ENCODE measurements around the gene CMC2. TPM values are rescaled to one million over a fixed set of nuclear protein-coding genes. Genes with fewer than 3 reads are reported as not detected.

CMC2 gene
- total and polyA plus RNA-seq, 2 of the 13 experiments (the other 11 are each of a cell fraction or from before 2014, with no cell fraction given) = 116 to 129 TPM

GRCh38 chr16:80974649-80975376, 31.9 kb downstream of the CMC2 start (continued):
- TF ChIP-seq ZBTB39 (CRISPR knock-in tag; IDR thresholded peaks at IDR 0.05) = no peak

- no peaks in the 10 kb centered on the region for H3K27me3 ChIP-seq (ENCODE audit: control insufficient read depth in 1 of 2, insufficient read depth in 2 of 2, low read length in 2 of 2)
- ChIA-PET CTCF (ENCODE audit: low intra/inter-chr PET ratio, low total read pairs) (interaction anchor here (1.6 kb wide), 1 partner anchor 61 kb away, joined by 12 read pairs; the partner anchor contains the start of gene ATMIN), POLR2A (no interaction called here)
- BruUV-seq (replicated peaks) = no TSS peak
- DNase-seq (ENCODE audit: low spot score) (no peak), FAIRE-seq (no peak), ATAC-seq (no peak)
- H3K4me2 ChIP-seq (ENCODE audit: low read depth, low read length) = no peak overlapping the region
- H3K27ac ChIP-seq (ENCODE audit: extremely low read length, insufficient read depth, low read length) = no peak overlapping the region
- no peak overlapping the region for H2AFZ ChIP-seq (ENCODE audit: low read length)
- peaks cover 6% of the 10 kb centered on the region; the same call in 1 of the 2 replicates for H3K4me1 ChIP-seq (ENCODE audit: insufficient read depth, low read length)
- 94% methylated on average over 3 of the region's 4 CpGs for WGBS (ENCODE audit: low lambda C conversion rate)
- TF ChIP-seq RXRA (CRISPR knock-in tag; IDR thresholded peaks at IDR 0.05) (no peak), RFX5 (IDR thresholded peaks at IDR 0.05; ENCODE audit: low read depth, low read length) (no peak), GPBP1L1 (CRISPR knock-in tag; IDR thresholded peaks at IDR 0.05) (no peak), PAXIP1 (CRISPR knock-in tag; conservative IDR thresholded peaks at IDR 0.05) (no peak), RARA (CRISPR knock-in tag; IDR thresholded peaks at IDR 0.05) (no peak), ZNF225 (CRISPR knock-in tag; IDR thresholded peaks at IDR 0.05) (no peak)
- H3K79me2 ChIP-seq (ENCODE audit: insufficient read depth, low read length) = no peaks in the 10 kb centered on the region
- H3K9me3 ChIP-seq (ENCODE audit: low read length) = no peaks in the 10 kb centered on the region
- no peak overlapping the region for H3K4me3 ChIP-seq (replicated peaks in 1 of 3; ENCODE audit: insufficient read depth in 1 of 3, low read depth in 2 of 3, low read length in 3 of 3)
- H3K9ac ChIP-seq (ENCODE audit: insufficient read depth, low read depth, low read length) = no peak overlapping the region
- intact Hi-C loops (cut with micrococcal nuclease; ENCODE audit: unreplicated experiment) (loop anchor here (2.0 kb wide), 1 partner anchor 33 kb away; the partner anchor contains the start of genes CENPN and CMC2), in situ Hi-C loops (cut with HindIII; ENCODE audit: extremely low pct_ligation_motif_present, low pct_unique_long_range_greater_than_20kb) (no loop called here)
- no peaks in the 10 kb centered on the region for H4K20me1 ChIP-seq (ENCODE audit: insufficient read depth, low read length)
- H3K36me3 ChIP-seq (replicated peaks in 1 of 2; ENCODE audit: control insufficient read depth in 1 of 2, insufficient read depth in 2 of 2, low read length in 2 of 2) = peaks cover 1 to 25% of the 10 kb centered on the region in 2 experiments; a peak in 4 of 5 replicates
Measured at GRCh38 chr16:80973991-80974390, 32.7 kb downstream of the CMC2 start.
